SHP77 treated with DMSO at 0.1 percent for 48 hours (cell line): Measurements from ENCODE around the gene TPGS1.

Source experiments
- DNase-seq: peaks from one replicate; lab custom pipeline; 2025; lab: John Stamatoyannopoulos, UW

The TPGS1 gene

GRCh38 chr19:496112-496665 lies 11.1 kb upstream of the TPGS1 start, which contains the start of gene MADCAM1:
TSS of gene MADCAM1 (plus strand) at chr19:496486. CDS start at chr19:496500, 14 bp downstream.
- no peak for DNase-seq

- DNase-seq, result no peak
Measured at GRCh38 chr19:496986-497385, 10.3 kb upstream of the TPGS1 start.

- DNase-seq, result no peak
Measured at GRCh38 chr19:497491-497868, 9.8 kb upstream of the TPGS1 start.

GRCh38 chr19:497869-498510 lies 9.3 kb upstream of the TPGS1 start:
- no peak for DNase-seq

GRCh38 chr19:498511-498891 lies 8.8 kb upstream of the TPGS1 start:
- no peak for DNase-seq

- no peak for DNase-seq
Measured at GRCh38 chr19:498977-499623, 8.2 kb upstream of the TPGS1 start.

- no peak for DNase-seq
Measured at GRCh38 chr19:501646-502045, 5.7 kb upstream of the TPGS1 start.

GRCh38 chr19:504616-505015 lies 2.7 kb upstream of the TPGS1 start:
- DNase-seq, result no peak

GRCh38 chr19:506404-507285 lies 652 bp upstream of the TPGS1 start:
- DNase-seq, result peak; percentile 96

- DNase-seq, result no peak
Measured at GRCh38 chr19:508204-509150, 1.2 kb downstream of the TPGS1 start.

- peak; percentile 61 for DNase-seq
Measured at GRCh38 chr19:510606-511100, 3.4 kb downstream of the TPGS1 start.

- peak; percentile 98 for DNase-seq
Measured at GRCh38 chr19:511101-511851, 4.0 kb downstream of the TPGS1 start.

GRCh38 chr19:512547-513365 lies 5.5 kb downstream of the TPGS1 start:
- peak; percentile 68 for DNase-seq

GRCh38 chr19:513368-514165 lies 6.3 kb downstream of the TPGS1 start:
- no peak for DNase-seq

- no peak for DNase-seq
Measured at GRCh38 chr19:514166-514663, 6.9 kb downstream of the TPGS1 start.

- DNase-seq, result no peak
Measured at GRCh38 chr19:517721-518597, 10.7 kb downstream of the TPGS1 start.

GRCh38 chr19:518598-519231 lies 11.4 kb downstream of the TPGS1 start:
- DNase-seq, result no peak
